Vagina (tissue), 2 donors: ENCODE results near the gene DOC2B.

Experiments
- POLR2A ChIP-seq, 2 donors: fragments of 450-650 bp; IDR thresholded peaks; one replicate each; pipeline ENCODE4 v1.6.1; 2017; ENCODE audit warnings: antibody characterized with exemption in 2 of 2, mild to moderate bottlenecking in 2 of 2, moderate library complexity in 2 of 2
- TF ChIP-seq, protein P1 (sequence below), 3 experiments: fragments of 450-650 bp in 2 of 3; fragments of 200-600 bp in 1 of 3; sonication (generic) in 1 of 3; IDR thresholded peaks; one replicate each; pipeline ENCODE4 v1.5.1; 2017 to 2019; ENCODE audit warnings: antibody characterized with exemption in 3 of 3, mild to moderate bottlenecking in 2 of 3, moderate library complexity in 2 of 3

- TF ChIP-seq, protein P1, sequence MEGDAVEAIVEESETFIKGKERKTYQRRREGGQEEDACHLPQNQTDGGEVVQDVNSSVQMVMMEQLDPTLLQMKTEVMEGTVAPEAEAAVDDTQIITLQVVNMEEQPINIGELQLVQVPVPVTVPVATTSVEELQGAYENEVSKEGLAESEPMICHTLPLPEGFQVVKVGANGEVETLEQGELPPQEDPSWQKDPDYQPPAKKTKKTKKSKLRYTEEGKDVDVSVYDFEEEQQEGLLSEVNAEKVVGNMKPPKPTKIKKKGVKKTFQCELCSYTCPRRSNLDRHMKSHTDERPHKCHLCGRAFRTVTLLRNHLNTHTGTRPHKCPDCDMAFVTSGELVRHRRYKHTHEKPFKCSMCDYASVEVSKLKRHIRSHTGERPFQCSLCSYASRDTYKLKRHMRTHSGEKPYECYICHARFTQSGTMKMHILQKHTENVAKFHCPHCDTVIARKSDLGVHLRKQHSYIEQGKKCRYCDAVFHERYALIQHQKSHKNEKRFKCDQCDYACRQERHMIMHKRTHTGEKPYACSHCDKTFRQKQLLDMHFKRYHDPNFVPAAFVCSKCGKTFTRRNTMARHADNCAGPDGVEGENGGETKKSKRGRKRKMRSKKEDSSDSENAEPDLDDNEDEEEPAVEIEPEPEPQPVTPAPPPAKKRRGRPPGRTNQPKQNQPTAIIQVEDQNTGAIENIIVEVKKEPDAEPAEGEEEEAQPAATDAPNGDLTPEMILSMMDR (IDR thresholded peaks at IDR 0.05), result no peak
- TF ChIP-seq POLR2A (IDR thresholded peaks at IDR 0.05), result no peak
Measured at GRCh38 chr17:142876-143784, 38.3 kb downstream of the DOC2B start.
